ENCODE data around the gene SLC16A10.
"Not testable (repeated sequence)": the region's sequence is repeated elsewhere in the genome, so short reads cannot be mapped to it uniquely, and the experiment has no call there.

The SLC16A10 gene

GRCh38 chr6:111200350-111201243, 113.3 kb downstream of the SLC16A10 start:
- H3K4me3 ChIP-seq (replicated peaks; ENCODE audit: low read depth, low read length), result no peak overlapping the region
- no peak for TF ChIP-seq CTCF (IDR thresholded peaks at IDR 0.05; ENCODE audit: low read length, missing control alignments)
- no peak for DNase-seq (ENCODE audit: low read depth)

- DNase-seq (ENCODE audit: low read depth), result no peak
- no peak for TF ChIP-seq CTCF (IDR thresholded peaks at IDR 0.05; ENCODE audit: low read length, missing control alignments)
- no peak overlapping the region for H3K4me3 ChIP-seq (replicated peaks; ENCODE audit: low read depth, low read length)
Measured at GRCh38 chr6:111201244-111201554, 113.9 kb downstream of the SLC16A10 start.

DNA sequence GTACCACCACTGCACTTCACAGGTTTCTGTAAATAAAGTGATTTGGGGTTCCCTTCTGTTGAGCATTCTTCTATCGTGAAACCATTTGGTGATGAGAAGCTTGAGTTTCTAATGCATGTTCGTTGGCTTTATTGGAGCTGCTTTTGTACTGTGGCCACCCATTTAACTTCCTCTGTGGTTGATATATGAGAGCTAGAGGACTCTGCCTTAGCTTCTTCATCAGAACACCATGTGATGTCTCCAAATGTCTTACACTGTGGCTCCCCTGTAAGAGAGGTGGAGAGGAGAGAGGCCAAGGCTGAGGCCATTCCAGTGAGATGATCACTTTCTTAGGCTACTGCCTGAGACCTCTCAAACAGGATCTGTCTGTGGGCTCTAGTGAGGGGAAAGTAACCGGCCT, 114.5 kb downstream of the SLC16A10 start:
- DNase-seq (ENCODE audit: low read depth), result no peak
- no peak overlapping the region for H3K4me3 ChIP-seq (replicated peaks; ENCODE audit: low read depth, low read length)
- no peak for TF ChIP-seq CTCF (IDR thresholded peaks at IDR 0.05; ENCODE audit: low read length, missing control alignments)

- not testable (repeated sequence) for H3K4me3 ChIP-seq (replicated peaks; ENCODE audit: low read depth, low read length); DNase-seq (ENCODE audit: low read depth)
Measured at GRCh38 chr6:111203539-111203938, 116.2 kb downstream of the SLC16A10 start.

DNA sequence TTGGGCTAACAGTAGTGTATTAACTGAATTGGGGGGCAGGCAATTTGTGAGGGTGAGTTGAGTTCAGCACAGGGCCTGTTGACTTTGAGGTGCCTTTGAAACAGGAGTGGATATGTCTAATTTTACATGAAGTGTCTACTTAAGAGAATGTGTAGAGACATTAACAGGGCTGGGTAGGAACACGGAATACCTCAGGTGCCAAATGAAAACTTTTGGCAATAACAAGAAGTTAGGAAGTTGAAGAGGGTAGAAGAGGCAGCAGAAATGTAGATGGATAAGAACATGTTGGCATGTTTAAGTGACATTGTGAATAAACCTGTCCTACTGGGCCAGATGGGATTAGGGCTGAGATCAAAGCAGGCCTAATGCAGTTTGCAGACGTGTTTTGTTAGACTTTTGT, 117.0 kb downstream of the SLC16A10 start:
- TF ChIP-seq CTCF (IDR thresholded peaks at IDR 0.05; ENCODE audit: low read length, missing control alignments), result no peak
- H3K4me3 ChIP-seq (replicated peaks; ENCODE audit: low read depth, low read length), result no peak overlapping the region
- no peak for DNase-seq (ENCODE audit: low read depth)

- TF ChIP-seq CTCF (IDR thresholded peaks at IDR 0.05; ENCODE audit: low read length, missing control alignments), result no peak
- H3K4me3 ChIP-seq (replicated peaks; ENCODE audit: low read depth, low read length), result no peak overlapping the region
- DNase-seq (ENCODE audit: low read depth), result no peak
Measured at GRCh38 chr6:111204881-111205280, 117.6 kb downstream of the SLC16A10 start.

DNA sequence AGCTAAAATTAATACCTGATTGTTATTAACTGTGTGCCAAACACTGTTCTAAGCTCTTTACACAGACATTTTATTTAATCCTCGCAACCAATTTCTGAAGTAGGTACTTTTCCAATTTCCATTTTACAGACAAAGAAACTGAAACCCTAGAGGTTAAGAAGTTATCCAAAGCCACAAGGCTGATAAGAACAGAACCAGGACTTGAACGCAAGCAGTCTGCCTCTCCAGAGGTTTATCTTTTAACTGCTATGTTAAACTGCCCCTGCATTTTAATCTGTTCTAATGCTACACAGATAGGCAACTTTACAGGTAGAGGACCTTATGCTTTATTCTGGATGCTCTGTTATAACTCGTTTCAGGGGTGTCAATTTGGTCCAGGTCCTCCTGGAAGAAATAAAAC, 118.2 kb downstream of the SLC16A10 start:
- H3K4me3 ChIP-seq (replicated peaks; ENCODE audit: low read depth, low read length), result no peak overlapping the region
- no peak for TF ChIP-seq CTCF (IDR thresholded peaks at IDR 0.05; ENCODE audit: low read length, missing control alignments)
- no peak for DNase-seq (ENCODE audit: low read depth)
